ENCODE results near the gene TLR1. TPM values are rescaled to one million over a fixed set of nuclear protein-coding genes. Genes with fewer than 3 reads are reported as not detected.
"Not testable (repeated sequence)": the region's sequence is repeated elsewhere in the genome, so short reads cannot be mapped to it uniquely, and the experiment has no call there.

The TLR1 gene
- total RNA-seq, 1 experiment from 2014 or later = 0.61 TPM

- no peaks in the 10 kb centered on the region for H3K36me3 ChIP-seq
These were observed 35.1 kb downstream of the TLR1 start for GRCh38 chr4:38769441-38769840.

GRCh38 chr4:38768968-38769394 lies 35.6 kb downstream of the TLR1 start:
- Histone ChIP-seq H3K27ac (no peak overlapping the region), H3K27me3 (no peaks in the 10 kb centered on the region; the same call in 1 of the 2 replicates)
- DNase-seq = no peak

More at GRCh38 chr4:38769441-38769840, 35.1 kb downstream of the TLR1 start:
- Histone ChIP-seq H3K27me3 (no peaks in the 10 kb centered on the region; the same call in 1 of the 2 replicates), H3K4me3 (no peak overlapping the region), H3K27ac (no peak overlapping the region), H3K9me3 (replicated peaks) (no peaks in the 10 kb centered on the region), H3K4me1 (no peaks in the 10 kb centered on the region)
- no peak for DNase-seq

GRCh38 chr4:38766940-38767339 lies 37.7 kb downstream of the TLR1 start:
- not testable (repeated sequence) for H3K4me1 ChIP-seq; H3K9me3 ChIP-seq (replicated peaks); H3K27me3 ChIP-seq; DNase-seq; H3K36me3 ChIP-seq; H3K4me3 ChIP-seq; H3K27ac ChIP-seq

More at GRCh38 chr4:38768968-38769394, 35.6 kb downstream of the TLR1 start:
- no peak overlapping the region for H3K4me3 ChIP-seq
- no peaks in the 10 kb centered on the region for H3K4me1 ChIP-seq
- H3K9me3 ChIP-seq (replicated peaks) = no peaks in the 10 kb centered on the region
- H3K36me3 ChIP-seq = no peaks in the 10 kb centered on the region

- H3K27ac ChIP-seq = no peak overlapping the region
- no peaks in the 10 kb centered on the region for H3K36me3 ChIP-seq
- no peaks in the 10 kb centered on the region; the same call in 1 of the 2 replicates for H3K27me3 ChIP-seq
- no peak for DNase-seq
- H3K4me1 ChIP-seq = no peaks in the 10 kb centered on the region
- H3K9me3 ChIP-seq (replicated peaks) = no peaks in the 10 kb centered on the region
- no peak overlapping the region for H3K4me3 ChIP-seq
These were observed 39.2 kb downstream of the TLR1 start for GRCh38 chr4:38765382-38765781.

- H3K27me3 ChIP-seq = no peaks in the 10 kb centered on the region; the same call in 1 of the 2 replicates
- no peak overlapping the region for H3K4me3 ChIP-seq
- no peaks in the 10 kb centered on the region for H3K4me1 ChIP-seq
- DNase-seq = no peak
- H3K9me3 ChIP-seq (replicated peaks) = no peaks in the 10 kb centered on the region
- no peak overlapping the region for H3K27ac ChIP-seq
- H3K36me3 ChIP-seq = no peaks in the 10 kb centered on the region
These were observed 40.3 kb downstream of the TLR1 start for GRCh38 chr4:38764277-38764676.

- Histone ChIP-seq H3K27ac (no peak overlapping the region), H3K4me3 (no peak overlapping the region)
- DNase-seq = no peak
These were observed 42.0 kb downstream of the TLR1 start for GRCh38 chr4:38762560-38762959.

GRCh38 chr4:38759790-38760122 lies 44.8 kb downstream of the TLR1 start:
- no peak for DNase-seq
- H3K4me3 ChIP-seq = no peak overlapping the region
- H3K27me3 ChIP-seq = no peaks in the 10 kb centered on the region
- no peaks in the 10 kb centered on the region for H3K36me3 ChIP-seq
- no peaks in the 10 kb centered on the region for H3K4me1 ChIP-seq
- H3K27ac ChIP-seq = no peak overlapping the region
- H3K9me3 ChIP-seq (replicated peaks) = no peaks in the 10 kb centered on the region

More at GRCh38 chr4:38762560-38762959, 42.0 kb downstream of the TLR1 start:
- H3K27me3 ChIP-seq = no peaks in the 10 kb centered on the region
- no peaks in the 10 kb centered on the region for H3K36me3 ChIP-seq
- no peaks in the 10 kb centered on the region for H3K9me3 ChIP-seq (replicated peaks)
- H3K4me1 ChIP-seq = no peaks in the 10 kb centered on the region

- Histone ChIP-seq H3K9me3 (replicated peaks) (no peaks in the 10 kb centered on the region), H3K36me3 (no peaks in the 10 kb centered on the region), H3K4me1 (no peaks in the 10 kb centered on the region), H3K4me3 (no peak overlapping the region), H3K27ac (no peak overlapping the region), H3K27me3 (no peaks in the 10 kb centered on the region)
- peak; percentile 62 to 87 for DNase-seq
These were observed 45.3 kb downstream of the TLR1 start for GRCh38 chr4:38759113-38759789.

GRCh38 chr4:38757945-38758600 lies 46.5 kb downstream of the TLR1 start:
- Histone ChIP-seq H3K36me3 (no peaks in the 10 kb centered on the region), H3K27ac (no peak overlapping the region), H3K4me1 (0 out of 2 replicates have a peak, but pooled peaks cover 3% of the 10 kb centered on the region), H3K27me3 (no peaks in the 10 kb centered on the region), H3K4me3 (no peak overlapping the region), H3K9me3 (replicated peaks) (no peaks in the 10 kb centered on the region)
- DNase-seq = no peak

GRCh38 chr4:38752941-38753806 lies 51.4 kb downstream of the TLR1 start:
- no peaks in the 10 kb centered on the region for H3K9me3 ChIP-seq (replicated peaks)
- peak; percentile 98 to 99 for DNase-seq
- peak overlapping the region; percentile 45 for H3K4me3 ChIP-seq
- peaks cover 11% of the 10 kb centered on the region for H3K4me1 ChIP-seq
- H3K36me3 ChIP-seq = no peaks in the 10 kb centered on the region
- no peaks in the 10 kb centered on the region for H3K27me3 ChIP-seq
- peak overlapping the region; percentile 37 for H3K27ac ChIP-seq

GRCh38 chr4:38752372-38752940 lies 52.1 kb downstream of the TLR1 start:
- Histone ChIP-seq H3K4me1 (peaks cover 11% of the 10 kb centered on the region), H3K36me3 (no peaks in the 10 kb centered on the region), H3K4me3 (peak overlapping the region; percentile 45), H3K9me3 (replicated peaks) (no peaks in the 10 kb centered on the region; the same call in 1 of the 2 replicates), H3K27ac (peak overlapping the region; percentile 37), H3K27me3 (no peaks in the 10 kb centered on the region)
- DNase-seq = peak; percentile 43 to 73

GRCh38 chr4:38751341-38752010 lies 53.1 kb downstream of the TLR1 start:
- no peak overlapping the region for H3K4me3 ChIP-seq
- DNase-seq = no peak
- H3K36me3 ChIP-seq = no peaks in the 10 kb centered on the region
- H3K27me3 ChIP-seq = no peaks in the 10 kb centered on the region
- H3K9me3 ChIP-seq (replicated peaks) = peaks cover under 1% of the 10 kb centered on the region; the same call in 1 of the 2 replicates
- H3K4me1 ChIP-seq = peaks cover 11% of the 10 kb centered on the region
- no peak overlapping the region for H3K27ac ChIP-seq

GRCh38 chr4:38749336-38749735 lies 55.3 kb downstream of the TLR1 start:
- H3K27me3 ChIP-seq = no peaks in the 10 kb centered on the region
- H3K4me3 ChIP-seq = no peak overlapping the region
- peaks cover 11% of the 10 kb centered on the region for H3K4me1 ChIP-seq

GRCh38 chr4:38747629-38748028 lies 57.0 kb downstream of the TLR1 start:
- H3K27ac ChIP-seq = no peak overlapping the region
- no peak for DNase-seq
- H3K36me3 ChIP-seq = no peaks in the 10 kb centered on the region
- H3K4me1 ChIP-seq = peaks cover 18% of the 10 kb centered on the region
- H3K4me3 ChIP-seq = no peak overlapping the region
- H3K27me3 ChIP-seq = no peaks in the 10 kb centered on the region
- peaks cover 4% of the 10 kb centered on the region; the same call in 1 of the 2 replicates for H3K9me3 ChIP-seq (replicated peaks)

More at GRCh38 chr4:38749336-38749735, 55.3 kb downstream of the TLR1 start:
- H3K27ac ChIP-seq = no peak overlapping the region
- DNase-seq = no peak
- H3K9me3 ChIP-seq (replicated peaks) = peaks cover 4% of the 10 kb centered on the region; the same call in 1 of the 2 replicates
- H3K36me3 ChIP-seq = no peaks in the 10 kb centered on the region

Measured in SJCRH30 (cell line).